HG03095 (cell line): ENCODE results near the gene PLA2G12A.
A peak's percentile ranks its signal among the peaks of the same experiment; 100 is the strongest.

Experiments
- ATAC-seq: cut with Tn5 transposase; IDR thresholded peaks from one replicate; pipeline ENCODE4 v1.9.1; 2021; ENCODE audit warnings: moderate library complexity; ENCODE audit not compliant: unreplicated experiment

Gene PLA2G12A

GRCh38 chr4:109729718-109730618 is at the start of gene PLA2G12A:
Gene PLA2G12A, minus strand, starts transcription at chr4:109730070. Its CDS starts 261 bp downstream, at chr4:109729809.
- peak; percentile 83 for ATAC-seq

DNA sequence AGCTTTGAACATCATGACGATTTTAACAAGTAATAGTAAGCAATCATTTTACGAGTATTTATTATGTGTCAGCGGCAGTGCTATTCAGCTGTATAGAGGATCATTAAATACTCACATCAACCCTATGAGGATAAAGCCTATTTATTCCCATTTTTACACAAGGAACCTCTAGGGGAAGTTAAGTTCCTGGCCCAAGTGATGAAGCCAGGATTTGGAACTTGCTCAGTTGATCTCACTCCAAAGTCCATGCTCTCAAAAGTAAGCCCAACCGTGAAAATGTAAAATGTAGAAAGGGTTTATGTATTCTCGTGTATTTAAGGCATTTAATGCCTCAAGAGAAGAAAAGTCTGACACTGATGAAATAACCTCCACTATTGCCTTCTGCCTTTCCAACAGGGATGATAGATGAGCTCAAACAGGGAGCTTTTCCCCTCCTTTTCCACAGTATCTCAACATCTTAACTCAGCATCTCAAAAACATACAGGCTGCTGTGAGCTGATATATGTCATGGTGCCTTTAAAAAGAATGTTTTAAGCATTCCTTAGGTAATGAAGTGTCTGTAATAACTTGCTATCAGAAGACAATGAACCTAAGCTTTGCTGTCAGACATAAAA is 35.0 kb upstream of the PLA2G12A start:
- no peak for ATAC-seq

- ATAC-seq: no peak
These were observed 34.5 kb upstream of the PLA2G12A start for GRCh38 chr4:109764376-109764775.

GRCh38 chr4:109760682-109761081 is 30.8 kb upstream of the PLA2G12A start:
- no peak for ATAC-seq

- ATAC-seq: no peak
These were observed 25.8 kb upstream of the PLA2G12A start for GRCh38 chr4:109755656-109756055.

- no peak for ATAC-seq
These were observed 24.4 kb upstream of the PLA2G12A start for GRCh38 chr4:109754093-109754857.

DNA sequence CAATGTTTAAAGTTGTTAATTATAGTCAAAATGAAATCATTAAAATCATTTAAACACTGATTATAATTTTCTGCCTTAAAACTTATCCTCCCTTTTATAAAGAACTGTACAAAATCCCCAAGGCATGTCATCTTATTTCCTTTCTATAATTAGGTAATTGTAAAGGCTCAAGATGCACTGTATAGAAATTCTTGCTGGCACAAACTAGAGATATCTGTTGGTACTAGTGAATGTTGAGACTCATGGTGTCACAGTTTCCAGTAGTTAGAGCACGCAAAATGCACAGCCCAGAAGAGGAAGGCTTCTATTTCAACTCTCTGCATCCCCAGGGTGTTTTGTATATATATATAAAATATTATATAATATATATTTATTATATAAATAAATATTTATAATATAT is 22.7 kb upstream of the PLA2G12A start:
- ATAC-seq: no peak

DNA sequence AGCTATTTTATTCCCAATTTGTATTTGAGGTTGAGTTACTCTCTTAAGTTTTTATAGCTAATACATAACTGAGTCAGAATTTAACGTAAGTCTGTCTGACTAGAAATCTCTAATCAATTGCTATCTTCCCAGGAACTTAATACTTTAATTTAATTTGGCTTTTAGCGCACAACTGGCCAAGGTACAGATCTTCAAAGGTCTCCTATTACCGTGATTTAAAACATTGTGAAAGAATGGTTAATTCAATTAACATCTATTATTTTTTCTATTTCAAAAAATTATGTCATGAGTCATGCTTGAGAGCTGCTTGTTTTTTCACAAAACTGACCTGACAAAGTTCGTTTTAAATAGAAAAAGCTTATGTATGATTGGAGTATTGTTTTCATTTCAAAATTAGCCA is 22.0 kb upstream of the PLA2G12A start:
- no peak for ATAC-seq

- ATAC-seq: no peak
These were observed 20.9 kb upstream of the PLA2G12A start for GRCh38 chr4:109750652-109751244.

DNA sequence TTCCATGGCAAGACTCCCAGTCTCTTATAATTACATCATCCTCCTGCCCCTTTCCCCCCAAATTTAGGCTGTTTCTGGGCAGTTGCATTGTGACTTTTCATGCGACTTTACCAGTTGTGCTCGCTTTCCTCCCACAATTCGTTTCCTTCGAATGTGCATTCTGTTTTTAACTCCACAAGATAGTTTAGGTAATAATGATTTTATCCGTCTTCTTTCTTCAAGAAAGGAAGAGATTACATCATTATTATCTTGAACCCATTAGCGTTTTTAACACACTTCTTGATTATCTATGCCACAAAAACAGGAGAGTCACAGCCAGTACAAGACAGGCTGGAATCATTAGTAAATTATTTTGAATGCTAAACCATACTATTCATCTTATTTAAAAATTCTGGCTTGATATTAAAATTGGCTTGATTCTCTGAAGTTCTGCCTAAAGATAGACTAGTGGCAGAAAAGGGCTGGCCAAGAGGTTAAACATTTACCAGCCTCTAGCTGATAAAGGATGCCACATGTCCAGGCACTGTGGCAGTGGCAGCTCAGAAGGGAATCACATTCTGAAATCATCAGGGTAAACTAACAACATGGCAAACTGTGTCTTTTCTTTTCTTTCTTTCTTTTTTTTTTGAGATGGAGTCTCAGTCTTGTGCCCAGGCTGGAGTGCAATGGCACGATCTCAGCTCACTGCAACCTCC is 19.7 kb upstream of the PLA2G12A start:
- no peak for ATAC-seq

DNA sequence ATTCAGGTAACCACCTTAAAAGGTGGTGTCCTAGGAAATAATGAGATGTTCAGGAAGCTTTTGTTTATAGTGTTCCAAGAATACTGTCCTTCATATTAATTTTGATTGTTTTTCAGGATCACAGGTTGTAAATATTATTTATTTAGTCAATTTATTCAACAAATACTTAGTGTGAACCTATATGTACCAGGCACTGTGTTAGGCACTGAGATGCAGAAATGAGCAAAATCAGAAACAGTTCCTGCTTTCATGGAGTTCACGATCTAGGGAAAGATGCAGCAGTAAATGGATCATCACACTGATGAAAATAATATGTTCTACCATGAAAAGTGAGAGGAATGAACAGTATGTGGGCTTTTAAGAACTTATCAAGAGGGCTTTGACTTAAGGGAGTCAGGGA is 18.2 kb upstream of the PLA2G12A start:
- no peak for ATAC-seq

- no peak for ATAC-seq
These were observed 16.9 kb upstream of the PLA2G12A start for GRCh38 chr4:109746728-109747127.

DNA sequence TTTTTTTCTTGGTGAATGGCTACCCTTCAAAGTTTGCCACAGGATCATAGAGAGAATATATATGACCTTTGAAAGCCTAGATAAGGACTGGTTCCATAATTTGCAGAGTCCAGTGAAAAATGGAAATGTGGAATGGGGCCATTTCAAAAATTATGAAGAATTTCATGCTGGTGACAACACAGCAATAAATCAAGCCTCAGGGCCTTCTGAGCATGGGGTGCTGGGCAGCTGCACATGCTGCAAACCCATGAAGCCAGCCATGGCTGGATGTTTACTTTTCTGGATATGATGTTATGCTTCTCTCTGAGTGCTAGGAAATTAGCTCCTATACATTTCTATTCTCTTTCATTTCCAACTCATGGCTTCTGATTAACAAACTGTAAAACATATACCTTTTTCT is 16.0 kb upstream of the PLA2G12A start:
- ATAC-seq: no peak

DNA sequence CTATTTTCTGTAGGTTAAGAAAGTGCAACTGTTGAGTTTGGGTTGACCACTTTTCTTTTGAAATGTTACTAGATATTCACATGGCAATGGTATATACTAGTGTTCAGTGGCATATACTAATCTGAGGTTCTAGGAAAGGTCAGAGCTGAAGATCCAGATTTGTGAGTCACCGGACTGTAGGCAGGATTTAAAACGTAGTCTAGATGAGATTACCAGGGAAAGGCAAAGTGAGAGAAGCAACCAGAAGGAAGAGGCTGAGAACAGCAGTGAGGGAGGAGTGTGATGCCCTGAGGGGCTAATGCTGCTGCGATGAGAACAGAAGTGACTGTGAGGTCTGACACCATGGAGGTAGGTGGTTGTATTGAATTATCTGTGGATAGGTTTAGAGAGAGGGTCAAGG is 9.7 kb upstream of the PLA2G12A start:
- ATAC-seq: no peak

GRCh38 chr4:109738104-109738872 is 8.4 kb upstream of the PLA2G12A start:
- ATAC-seq: no peak

DNA sequence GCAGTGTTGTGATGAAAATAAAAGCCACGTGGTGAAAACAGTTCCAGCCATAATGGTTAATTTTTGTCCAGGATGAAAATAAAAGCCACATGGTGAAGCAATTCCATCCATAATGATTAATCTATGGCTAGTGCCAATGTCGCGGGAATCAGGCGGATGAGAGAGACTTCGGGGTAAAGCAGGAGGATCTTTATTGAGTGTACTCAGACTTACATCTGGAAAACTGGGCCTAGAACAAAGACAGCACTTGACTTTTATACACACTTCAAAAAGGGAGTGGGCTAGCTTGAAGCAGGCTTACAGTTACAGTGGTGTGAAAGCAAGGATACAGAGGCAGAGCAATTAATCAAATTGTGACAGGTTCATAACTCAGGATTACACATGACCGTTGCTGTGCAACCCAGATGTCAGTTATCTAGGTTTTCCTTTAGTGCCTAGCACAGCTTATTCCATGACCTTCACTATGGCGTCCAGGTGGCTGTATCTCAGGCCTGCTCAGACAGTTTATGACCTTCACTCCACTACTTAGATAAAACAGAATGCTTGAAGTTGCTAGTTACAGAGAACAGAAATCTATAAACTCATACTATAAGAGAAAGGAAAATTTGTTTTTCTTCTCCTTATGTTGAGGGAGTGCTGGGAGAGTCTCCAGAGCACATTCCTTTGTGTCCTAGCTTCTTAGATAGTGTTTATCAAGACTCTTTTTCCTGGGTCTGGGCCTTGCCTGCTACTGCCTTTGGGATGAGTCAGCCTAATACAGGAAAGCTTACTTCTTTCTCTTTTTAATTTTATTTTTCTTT is 5.9 kb upstream of the PLA2G12A start:
- no peak for ATAC-seq

DNA sequence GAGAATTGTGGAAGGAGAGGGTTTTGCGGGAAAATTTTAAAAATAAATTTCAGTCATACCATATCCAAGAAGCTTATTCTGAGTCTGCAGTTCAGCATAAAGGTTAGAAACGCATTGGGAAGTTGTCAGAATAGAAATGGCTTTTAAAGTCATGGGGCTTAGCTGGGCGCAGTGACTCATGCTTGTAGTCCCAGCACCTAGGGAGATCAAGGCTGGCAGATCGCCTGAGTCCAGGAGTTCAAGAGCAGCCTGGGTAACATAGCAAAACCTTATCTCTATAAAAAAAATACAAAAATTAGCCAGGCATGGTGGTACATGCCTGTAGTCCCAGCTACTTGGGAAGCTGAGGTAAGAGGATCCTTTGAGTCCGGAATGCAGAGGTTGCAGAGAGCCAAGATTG is 3.9 kb upstream of the PLA2G12A start:
- no peak for ATAC-seq

- ATAC-seq: no peak
These were observed 1.0 kb upstream of the PLA2G12A start for GRCh38 chr4:109730619-109731545.
